Psoas muscle (tissue), 8 donors: ENCODE results near the gene SMG7. TPM values are rescaled to one million over a fixed set of nuclear protein-coding genes. Genes with fewer than 3 reads are reported as not detected.

Experiments used
- ATAC-seq, 4 donors: fragments of 200-7000 bp; cut with Tn5 transposase; one replicate each; pipeline ENCODE4 v1.9.1; 2020; ENCODE audit warnings: moderate library complexity in 3 of 4, mild to moderate bottlenecking in 2 of 4
- DNase-seq, 2 donors: peaks; one replicate each; pipeline ENCODE4 v3.0.0-alpha.2; 2020
- H3K27ac ChIP-seq: fragments of 200-600 bp; one replicate; pipeline ENCODE4 v1.8.0; 2022
- H3K27me3 ChIP-seq, 3 donors: fragments of 200-600 bp in 1 of 3; one replicate each; pipeline versions ENCODE4 v1.6.1 to v1.8.0; 2013 to 2022; ENCODE audit warnings: low read length in 2 of 3, mild to moderate bottlenecking in 2 of 3, moderate library complexity in 1 of 3; ENCODE audit not compliant: insufficient read depth in 3 of 3
- H3K36me3 ChIP-seq, 2 donors: fragments of 200-600 bp in 1 of 2; one replicate each; pipeline versions ENCODE4 v1.6.1 to v1.8.0; 2013 to 2022; ENCODE audit warnings: low read depth in 1 of 2, mild to moderate bottlenecking in 1 of 2, moderate library complexity in 1 of 2; ENCODE audit not compliant: insufficient read depth in 1 of 2
- H3K4me1 ChIP-seq: fragments of 200-600 bp; one replicate; pipeline ENCODE4 v1.8.0; 2022
- H3K4me3 ChIP-seq: fragments of 200-600 bp; one replicate; pipeline ENCODE4 v1.8.0; 2022; ENCODE audit warnings: mild to moderate bottlenecking
- H3K9me3 ChIP-seq: fragments of 200-600 bp; one replicate; pipeline ENCODE4 v1.8.0; 2022
- CTCF ChIP-seq: fragments of 200-600 bp; IDR thresholded peaks from one replicate; pipeline ENCODE4 v1.8.0; 2022; ENCODE audit warnings: antibody characterized with exemption
- WGBS, 3 donors: extraction: QIAGEN DNeasy Blood & Tissue Kit; methylation state at CpG; one replicate each; pipeline versions ENCODE4 v1.1.6 to v1.1.7; 2013; 5-methylcytosine and 5-hydroxymethylcytosine counted together
- intact Hi-C, 2 donors: fragments of 100-400 bp; cut with DNase I; formaldehyde crosslinking; loops; one replicate each; pipeline versions ENCODE4 v1.11.0 to v1.14.2; 2022
- polyA plus RNA-seq, 3 donors: library from polyadenylated mRNA; stranded (reverse); fragments of 200-250 nt; gene quantifications; one replicate each; pipeline ENCODE4 v1.2.3, GENCODE V29; 2013
- total RNA-seq, 4 donors: library from RNA; stranded (reverse); fragmentation: NEBNext Ultra II Directional in 2 of 4; extraction: Animal tissue kit (Norgen Biotek cat#: 25700) in 2 of 4; gene quantifications; one replicate each; pipeline versions ENCODE4 v1.2.1 to v1.2.4, GENCODE V29; 2021 to 2023
- donor health status: healthy with polysubstance abuse.
- donor health status: DM: no; HTN: no; CAD: no; lungs with moderate emphysema.
- donor health status: Bipolar disorder and iron deficiency.
- donor health status: healthy.
- donor health status: DM: yes; HTN: yes; CAD: no.
- donor health status: DM: no; HTN: no; CAD: no.
- donor health status: DM: no; HTN: no; CAD: no.
- donor health status: DM: yes; HTN: yes; CAD: no.

The SMG7 gene
- total and polyA plus RNA-seq, 7 donors, result 14.1 to 40.3 (median 26.4) TPM

- intact Hi-C loops, result loop anchor here in 1 of 2 donors (10.0 kb wide), 1 partner anchor 179 kb away; no protein-coding TSS in a partner anchor
- no peak overlapping the region for H3K27ac ChIP-seq
- ATAC-seq, result no peak
- no peaks in the 10 kb centered on the region for H3K36me3 ChIP-seq
- no peaks in the 10 kb centered on the region for H3K4me1 ChIP-seq
- TF ChIP-seq CTCF, result no peak
- DNase-seq, result no peak
- no peak overlapping the region for H3K4me3 ChIP-seq
- peaks cover 0 to 6% (median 0%) of the 10 kb centered on the region in 3 donors for H3K27me3 ChIP-seq
- WGBS, 3 donors, result 51 to 57% (median 54%) methylated on average over 2 of the region's 2 CpGs
- no peaks in the 10 kb centered on the region for H3K9me3 ChIP-seq
Measured at GRCh38 chr1:183463566-183463965, 8.7 kb upstream of the SMG7 start.

- WGBS, 3 donors, result 40 to 54% (median 49%) methylated on average over 2 of the region's 2 CpGs
- no peak for DNase-seq
- H3K27me3 ChIP-seq, result no peaks in the 10 kb centered on the region
- intact Hi-C loops, result loop anchor here in 1 of 2 donors (10.0 kb wide), 1 partner anchor 182 kb away; no protein-coding TSS in a partner anchor
- no peaks in the 10 kb centered on the region for H3K9me3 ChIP-seq
- no peak for ATAC-seq
- no peaks in the 10 kb centered on the region for H3K36me3 ChIP-seq
- no peak for TF ChIP-seq CTCF
- H3K4me1 ChIP-seq, result peaks cover 4% of the 10 kb centered on the region
- H3K4me3 ChIP-seq, result no peak overlapping the region
- H3K27ac ChIP-seq, result no peak overlapping the region
Measured at GRCh38 chr1:183466781-183467180, 5.5 kb upstream of the SMG7 start.

- no peaks in the 10 kb centered on the region for H3K9me3 ChIP-seq
- no peak for ATAC-seq
- intact Hi-C loops, result loop anchor here in 1 of 2 donors (2.0 to 10.0 kb wide), 2 partner anchors 79 to 183 kb away; no protein-coding TSS in a partner anchor
- H3K27me3 ChIP-seq, result no peaks in the 10 kb centered on the region
- WGBS, 3 donors, result 83 to 88% (median 87%) methylated on average over 1 of the region's 1 CpG
- no peak overlapping the region for H3K4me3 ChIP-seq
- no peak for DNase-seq
- no peak for TF ChIP-seq CTCF
- H3K27ac ChIP-seq, result no peak overlapping the region
- peaks cover 4% of the 10 kb centered on the region for H3K4me1 ChIP-seq
- H3K36me3 ChIP-seq, result no peaks in the 10 kb centered on the region
Measured at GRCh38 chr1:183467687-183468086, 4.6 kb upstream of the SMG7 start.

- Histone ChIP-seq H3K4me3 (peak overlapping the region; percentile 98), H3K27me3 (no peaks in the 10 kb centered on the region), H3K27ac (peak overlapping the region; percentile 99), H3K9me3 (no peaks in the 10 kb centered on the region), H3K36me3 (no peaks in the 10 kb centered on the region), H3K4me1 (peaks cover 22% of the 10 kb centered on the region)
- 0 to 1% (median 0%) methylated on average over 26 of the region's 26 CpGs for WGBS, 3 donors
- peak; percentile 64 to 74 (median 68) for ATAC-seq
- peak; percentile 88 to 92 for DNase-seq
- TF ChIP-seq CTCF, result peak; percentile 58
- intact Hi-C loops, result loop anchor here (1.0 to 5.0 kb wide), 2 partner anchors 70 to 152 kb away; no protein-coding TSS in a partner anchor
Measured at GRCh38 chr1:183470147-183470960, 1.9 kb upstream of the SMG7 start.
